Stimulated activated CD4-positive, alpha-beta T cell treated with anti-CD3 and anti-CD28 coated beads, Interleukin-12 subunit alpha, Interleukin-12 subunit beta, amount 100 ng/mL, for 48 hours (primary cell): ENCODE measurements around the gene CBFA2T2.
"Not testable (repeated sequence)": the region's sequence is repeated elsewhere in the genome, so short reads cannot be mapped to it uniquely, and the experiment has no call there.

ENCODE experiments used
- DNase-seq, 3 donors: peaks; one replicate each; pipeline ENCODE4 v3.0.0-alpha.2; 2020; ENCODE audit warnings: low read depth in 2 of 3, low spot score in 1 of 3

Gene CBFA2T2

GRCh38 chr20:33470457-33470856 is 19.4 kb upstream of the CBFA2T2 start:
- no peak for DNase-seq

- DNase-seq: no peak
Measured at GRCh38 chr20:33470866-33471265, 19.0 kb upstream of the CBFA2T2 start.

- DNase-seq: no peak
Measured at GRCh38 chr20:33472868-33473435, 16.9 kb upstream of the CBFA2T2 start.

- DNase-seq: no peak
Measured at GRCh38 chr20:33474097-33474873, 15.6 kb upstream of the CBFA2T2 start.

DNA sequence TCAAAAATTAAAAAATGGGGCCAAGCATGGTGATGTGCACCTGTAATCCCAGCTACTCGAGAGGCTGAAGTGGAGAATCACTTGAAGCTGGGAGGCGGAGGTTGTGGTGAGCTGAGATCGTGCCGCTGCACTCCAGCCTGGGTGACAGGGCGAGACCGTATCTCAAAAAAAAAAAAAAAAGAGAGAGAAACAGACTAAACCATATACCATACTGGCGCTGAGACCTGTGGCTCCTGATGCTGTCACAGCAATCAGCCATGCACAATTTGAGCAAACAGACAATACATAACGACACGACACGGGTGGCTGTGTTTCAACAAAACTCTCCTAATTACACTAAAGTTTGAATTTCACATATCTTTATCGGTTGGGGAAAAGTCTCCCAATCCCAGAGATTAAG is 14.9 kb upstream of the CBFA2T2 start:
- DNase-seq: no peak

DNA sequence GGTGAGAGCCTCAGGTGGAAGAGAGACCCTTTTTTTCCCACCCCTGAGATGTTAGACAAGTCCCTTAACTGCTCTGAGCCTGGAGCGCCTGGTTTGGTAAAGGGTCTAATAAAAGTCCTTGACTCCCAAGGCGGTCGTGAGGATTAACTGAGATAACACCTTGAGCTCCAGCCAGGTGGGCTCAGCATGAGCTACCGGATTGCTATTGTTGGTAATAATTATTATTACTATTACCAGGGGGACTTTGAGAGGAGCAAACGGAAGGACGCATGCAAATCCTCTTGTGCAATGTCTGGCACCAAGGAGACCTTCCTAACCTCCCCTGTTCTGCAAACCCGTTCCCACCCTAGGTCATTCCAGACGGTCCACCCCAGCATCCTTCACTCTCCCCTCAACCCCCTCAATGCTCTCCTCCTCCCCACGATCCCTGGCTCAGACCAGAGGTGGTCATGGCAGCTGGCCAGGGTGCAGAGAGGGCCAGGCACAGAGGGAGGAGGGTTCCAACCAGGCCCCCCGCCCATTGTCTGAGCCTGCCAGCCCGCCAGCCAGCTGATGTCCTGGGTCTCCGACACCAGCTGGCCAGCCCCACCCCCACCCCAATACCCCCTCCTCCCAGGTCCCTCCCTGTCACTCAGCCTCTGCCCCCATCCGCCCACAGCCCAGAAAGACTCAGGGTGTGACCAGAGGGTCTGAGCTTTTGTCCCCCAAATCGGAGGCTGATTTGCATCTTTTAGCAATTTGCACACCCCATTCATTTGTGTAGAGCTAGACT is 14.3 kb upstream of the CBFA2T2 start:
- no peak for DNase-seq

DNA sequence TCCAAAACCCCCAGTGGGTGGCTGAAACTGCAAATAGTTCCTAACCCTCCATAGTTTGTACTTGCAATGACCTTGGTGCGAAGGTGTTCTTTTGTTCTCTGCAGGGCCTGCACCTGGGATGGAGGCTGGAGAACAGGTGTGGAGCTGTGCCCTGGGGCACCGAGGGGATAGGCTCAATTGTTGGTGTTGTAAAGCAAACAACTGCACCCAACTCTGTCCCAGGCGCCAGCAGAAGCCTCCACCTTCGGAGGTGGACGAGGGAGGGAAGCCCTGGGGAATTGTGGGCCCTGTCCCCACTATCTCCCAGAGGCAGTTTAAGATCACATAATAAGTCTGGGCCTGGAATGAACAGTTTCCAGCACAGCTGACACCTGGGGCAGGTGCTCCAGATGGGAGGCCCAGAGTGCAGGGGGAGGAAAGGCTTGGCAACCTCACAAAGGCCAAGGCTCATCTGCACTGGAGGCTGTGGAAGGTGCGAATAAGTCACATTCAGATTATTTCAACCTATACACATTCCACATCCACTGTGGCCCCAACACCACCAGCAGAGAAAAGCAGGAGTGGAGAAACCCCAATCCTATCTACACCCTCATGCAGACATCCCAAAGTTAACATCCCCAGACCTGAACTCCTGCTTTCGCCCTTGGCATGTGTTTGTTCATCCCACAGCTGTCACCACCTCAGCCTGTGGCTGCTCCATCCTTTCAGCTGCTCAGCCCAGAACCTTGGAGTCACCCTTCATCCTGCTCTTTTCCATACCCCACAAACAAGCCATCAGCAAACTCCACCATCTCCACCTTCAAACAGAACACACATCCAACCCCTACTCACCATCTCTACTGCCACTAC is 12.3 kb upstream of the CBFA2T2 start:
- DNase-seq: no peak

GRCh38 chr20:33480048-33480447 is 9.8 kb upstream of the CBFA2T2 start:
- no peak for DNase-seq

DNA sequence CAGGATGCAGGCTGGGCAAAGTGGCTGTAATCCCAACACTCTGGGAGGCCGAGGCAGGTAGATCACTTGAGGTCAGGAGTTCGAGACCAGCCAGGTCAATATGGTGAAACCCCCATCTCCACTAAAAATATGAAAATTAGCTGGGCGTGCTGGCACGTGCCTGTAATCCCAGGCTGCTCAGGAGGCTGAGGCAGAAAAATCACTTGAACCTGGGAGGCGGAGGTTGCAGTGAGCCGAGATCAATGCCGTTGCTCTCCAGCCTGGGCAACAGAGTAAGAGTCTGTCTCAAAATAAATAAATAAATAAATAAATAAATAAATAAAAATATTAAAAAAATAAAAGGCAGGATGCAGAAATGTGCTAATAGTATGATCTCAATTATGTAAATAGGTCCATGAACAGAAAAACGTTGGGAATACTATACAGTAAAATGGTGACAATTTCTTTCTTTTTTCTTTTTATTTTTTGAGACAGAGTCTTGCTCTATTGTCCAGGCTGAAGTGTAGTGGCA is 8.4 kb upstream of the CBFA2T2 start:
- DNase-seq: no peak

DNA sequence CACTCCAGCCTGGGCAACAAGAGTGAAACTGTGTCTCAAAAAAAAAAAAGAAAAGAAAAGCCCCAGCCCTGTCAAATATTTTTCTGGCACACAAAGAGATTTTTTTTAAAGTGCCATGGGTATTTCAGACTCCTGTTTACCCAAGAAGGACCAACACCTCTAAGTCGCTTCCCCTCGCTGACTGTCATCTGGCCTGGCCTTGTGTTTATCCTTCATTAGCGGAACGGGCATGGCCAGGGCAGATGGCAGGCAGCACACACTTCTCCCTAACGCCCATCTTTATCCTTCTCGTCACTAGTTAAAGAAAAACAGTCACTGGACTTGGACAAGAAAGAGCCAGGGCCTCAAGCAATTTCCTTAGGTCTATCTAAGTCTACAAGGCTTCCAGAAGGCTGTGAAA is 7.3 kb upstream of the CBFA2T2 start:
- DNase-seq: no peak

DNA sequence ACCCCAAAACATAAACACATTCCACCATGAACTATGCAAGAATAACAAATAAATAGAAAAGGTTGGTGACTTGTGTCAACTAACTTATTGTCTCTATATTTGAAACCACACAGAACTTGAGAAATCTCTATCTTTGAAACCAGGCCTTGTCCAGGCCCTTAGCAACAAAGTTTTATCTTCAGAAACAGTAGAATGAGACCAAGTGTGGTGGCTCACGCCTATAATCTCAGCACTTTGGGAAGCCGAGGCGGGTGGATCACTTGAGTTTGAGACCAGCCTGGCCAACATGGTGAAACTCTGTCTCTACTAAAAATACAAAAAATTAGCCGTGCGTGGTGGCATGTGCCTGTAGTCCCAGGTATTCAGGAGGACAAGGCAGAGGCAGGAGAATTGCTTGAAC is 6.7 kb upstream of the CBFA2T2 start:
- not testable (repeated sequence) for DNase-seq

- DNase-seq: no peak
Measured at GRCh38 chr20:33488201-33488600, 1.7 kb upstream of the CBFA2T2 start.

- not testable (repeated sequence) for DNase-seq
Measured at GRCh38 chr20:33488661-33489494, 1.0 kb upstream of the CBFA2T2 start.

GRCh38 chr20:33489495-33490022 is 337 bp upstream of the CBFA2T2 start:
- peak; percentile 97 to 99 (median 99) for DNase-seq

GRCh38 chr20:33490934-33491656 is 1.2 kb downstream of the CBFA2T2 start:
- no peak for DNase-seq

DNA sequence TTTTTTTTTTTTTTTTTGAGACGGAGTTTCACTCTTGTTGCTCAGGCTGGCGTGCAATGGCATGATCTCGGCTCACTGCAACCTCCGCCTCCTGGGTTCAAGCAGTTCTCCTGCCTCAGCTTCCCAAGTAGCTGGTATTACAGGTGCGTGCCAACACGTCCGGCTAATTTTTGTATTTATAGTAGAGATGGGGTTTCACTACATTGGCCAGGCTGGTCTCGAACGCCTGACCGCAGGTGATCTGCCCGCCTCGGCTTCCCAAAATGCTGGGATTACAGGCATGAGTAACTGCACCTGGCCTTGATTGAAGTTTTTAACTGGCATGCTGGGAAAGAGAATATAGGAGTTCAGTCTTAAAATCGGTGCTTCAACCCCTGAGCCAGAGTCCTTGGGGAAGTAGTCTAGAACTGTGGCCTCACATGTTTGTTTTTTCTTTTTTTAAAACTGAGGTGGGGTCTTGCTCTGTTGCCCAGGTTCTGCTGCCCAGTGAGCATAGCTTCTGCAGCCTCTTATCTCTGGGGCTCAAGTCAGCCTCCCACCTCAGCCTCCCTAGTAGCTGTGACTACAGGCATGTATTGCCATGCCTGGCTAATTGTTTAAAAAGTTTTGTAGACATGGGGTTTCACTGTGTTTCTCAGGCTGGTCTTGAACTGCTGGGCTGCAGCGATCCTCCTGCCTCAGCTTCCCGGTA is 3.3 kb downstream of the CBFA2T2 start:
- DNase-seq: no peak

DNA sequence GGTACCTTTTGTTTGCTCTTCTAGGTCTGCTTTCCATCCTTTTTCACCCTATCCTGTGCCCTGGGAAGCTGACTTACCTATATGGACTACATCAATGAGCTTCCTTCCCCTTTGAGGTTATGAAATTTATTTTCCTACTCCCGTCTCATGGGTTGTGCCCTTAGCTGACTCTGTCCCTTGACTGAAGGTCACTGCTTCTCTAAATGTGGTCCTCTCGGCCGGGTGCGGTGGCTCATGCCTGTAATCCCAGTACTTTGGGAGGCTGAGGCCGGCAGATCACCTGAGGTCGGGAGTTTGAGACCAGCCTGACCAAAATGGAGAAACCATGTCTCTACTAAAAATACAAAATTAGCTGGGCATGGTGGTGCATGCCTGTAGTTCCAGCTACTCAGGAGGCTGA is 6.9 kb downstream of the CBFA2T2 start:
- DNase-seq: not testable (repeated sequence)

GRCh38 chr20:33499355-33499754 is 9.5 kb downstream of the CBFA2T2 start:
- no peak for DNase-seq

GRCh38 chr20:33501000-33501399 is 11.1 kb downstream of the CBFA2T2 start:
- no peak for DNase-seq
